Activated CD4-positive, CD25-positive, alpha-beta regulatory T cell treated with anti-CD3 and anti-CD28 coated beads, Interleukin-2, amount 50 U/mL, for 24 hours (primary cell): ENCODE measurements around the gene DBH.
"Not testable (repeated sequence)": the region's sequence is repeated elsewhere in the genome, so short reads cannot be mapped to it uniquely, and the experiment has no call there.

Experiments
- ATAC-seq, 2 donors: fragments of 150-1000 bp; cut with Tn5 transposase; one replicate each; pipeline ENCODE4 v1.10.0; 2021; ENCODE audit warnings: mild to moderate bottlenecking in 1 of 2, moderate library complexity in 1 of 2

Gene DBH

GRCh38 chr9:133604856-133605255 lies 31.3 kb upstream of the DBH start:
- ATAC-seq: no peak

GRCh38 chr9:133605446-133605845 lies 30.7 kb upstream of the DBH start:
- no peak for ATAC-seq

GRCh38 chr9:133605856-133606707 lies 30.1 kb upstream of the DBH start:
- no peak for ATAC-seq

DNA sequence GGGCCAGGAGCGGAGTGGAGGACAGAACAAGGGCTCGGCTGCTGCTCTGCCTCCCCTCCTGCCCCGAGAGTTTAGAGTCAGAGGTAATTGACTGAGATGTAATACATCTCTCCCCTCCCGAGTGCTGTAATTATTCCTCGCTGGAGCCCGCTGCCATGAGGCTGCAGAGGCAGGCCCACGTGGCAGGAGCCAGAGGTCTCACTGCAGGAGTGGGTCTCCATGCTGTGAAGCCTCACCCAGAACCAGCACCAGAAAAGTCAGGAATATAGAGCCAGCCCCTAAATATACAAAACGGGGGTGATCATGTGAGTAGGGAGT lies 29.5 kb upstream of the DBH start:
- ATAC-seq: no peak

- ATAC-seq: no peak
Measured at GRCh38 chr9:133607381-133607780, 28.8 kb upstream of the DBH start.

- ATAC-seq: no peak
Measured at GRCh38 chr9:133607976-133608375, 28.2 kb upstream of the DBH start.

DNA sequence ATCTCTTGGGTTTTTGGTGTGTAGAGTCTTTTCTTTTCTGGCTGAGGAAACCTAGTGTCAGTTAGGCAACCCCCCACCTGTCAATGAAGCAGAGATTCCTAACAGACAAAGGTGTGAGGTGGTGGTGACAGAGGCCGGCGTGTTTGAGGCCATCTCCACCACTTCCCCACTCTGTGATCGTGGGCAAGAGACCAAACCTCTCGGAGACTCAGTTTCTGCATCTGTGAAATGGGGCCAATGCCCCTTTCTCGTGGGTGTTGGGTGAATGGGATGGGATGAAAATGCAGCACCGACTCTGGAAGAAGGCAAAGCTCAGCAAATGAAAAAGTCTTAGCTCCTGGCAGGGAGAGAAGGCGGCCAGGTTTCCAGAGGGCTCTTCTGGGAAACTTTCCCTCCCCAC lies 27.8 kb upstream of the DBH start:
- no peak for ATAC-seq

DNA sequence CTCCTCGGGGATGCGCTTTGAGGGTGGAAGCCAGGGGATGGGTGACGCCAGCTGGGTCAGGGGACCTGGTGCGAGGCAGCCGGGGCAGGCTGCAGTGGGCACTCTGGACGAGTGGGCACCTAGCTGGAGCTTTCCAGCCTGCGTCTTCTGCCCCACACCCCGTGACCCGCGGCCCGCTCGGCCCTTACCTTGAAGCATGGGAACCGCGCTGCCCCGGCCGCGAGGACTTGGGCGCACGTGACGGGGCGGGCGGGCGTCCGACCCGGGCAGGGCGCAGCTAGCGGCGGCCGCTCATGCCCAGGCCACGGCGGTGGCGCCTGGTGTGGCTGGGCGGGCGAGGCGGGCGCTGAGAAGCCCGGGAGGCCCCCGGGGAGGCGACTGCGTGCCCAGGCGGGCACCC lies 27.3 kb upstream of the DBH start:
- ATAC-seq: no peak

DNA sequence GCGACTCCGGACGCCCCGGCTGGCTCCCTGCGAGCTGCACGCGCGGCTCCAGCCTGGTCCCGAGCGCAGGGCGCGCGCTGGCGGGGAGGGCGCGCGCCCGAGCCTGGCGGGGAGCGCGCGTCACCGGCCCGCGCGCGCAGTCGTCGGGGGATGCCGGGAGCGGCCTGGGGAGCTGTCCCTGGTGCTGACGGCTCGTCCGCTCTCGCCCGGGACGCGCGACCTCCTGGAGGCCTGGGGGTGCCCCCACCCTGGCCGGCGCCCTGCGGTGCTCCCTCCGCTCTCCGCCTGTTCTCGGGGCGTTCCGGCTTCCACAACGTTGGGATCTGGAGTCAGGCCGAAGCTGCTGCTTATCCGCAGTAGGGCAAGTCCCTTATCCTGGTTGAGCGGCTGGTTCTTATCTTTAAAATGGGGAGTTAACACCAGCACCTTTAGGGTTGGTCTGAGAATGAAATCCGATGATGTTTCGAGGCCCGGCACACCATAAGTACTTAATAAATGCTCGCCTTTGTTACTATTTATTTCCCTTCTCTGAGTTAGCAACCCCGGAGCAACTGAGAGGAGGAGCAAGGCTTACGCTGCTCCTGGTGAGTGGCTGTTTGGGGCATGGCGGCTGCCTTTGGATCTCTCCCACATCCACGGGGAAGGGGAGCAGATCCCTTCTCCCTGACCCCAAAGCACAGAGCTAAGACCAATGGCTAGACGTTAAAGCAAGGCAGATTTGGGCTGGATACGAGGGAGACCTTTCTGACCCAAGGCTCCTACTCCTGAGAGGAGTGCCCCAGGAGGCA lies 26.7 kb upstream of the DBH start, which contains the start of gene FAM163B:
TSS of gene FAM163B (minus strand) at position 79 of the 788 bp plus-strand sequence. CDS start 29,166 bp downstream, outside the sequence.
- peak; percentile 24 to 28 for ATAC-seq

DNA sequence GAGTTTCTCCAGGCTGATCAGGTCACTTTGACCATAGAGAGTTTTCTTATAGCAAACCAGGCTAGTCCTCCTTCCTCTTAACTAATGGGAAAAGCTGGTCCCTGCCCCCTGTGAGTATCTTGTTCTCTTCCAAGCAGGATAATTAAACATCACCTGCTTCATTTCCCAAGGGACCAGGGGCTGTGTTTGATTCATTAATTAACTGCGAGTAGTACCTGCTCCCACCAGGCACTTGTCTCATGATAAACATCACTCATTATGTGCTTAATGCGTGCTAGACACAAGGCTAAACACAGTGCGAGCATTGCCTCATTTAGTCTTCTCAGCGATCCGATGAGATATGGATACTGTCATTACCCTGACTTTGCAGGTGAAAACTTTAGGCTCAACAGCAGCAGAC lies 25.3 kb upstream of the DBH start:
- no peak for ATAC-seq

- no peak for ATAC-seq
Measured at GRCh38 chr9:133612051-133612450, 24.1 kb upstream of the DBH start.

DNA sequence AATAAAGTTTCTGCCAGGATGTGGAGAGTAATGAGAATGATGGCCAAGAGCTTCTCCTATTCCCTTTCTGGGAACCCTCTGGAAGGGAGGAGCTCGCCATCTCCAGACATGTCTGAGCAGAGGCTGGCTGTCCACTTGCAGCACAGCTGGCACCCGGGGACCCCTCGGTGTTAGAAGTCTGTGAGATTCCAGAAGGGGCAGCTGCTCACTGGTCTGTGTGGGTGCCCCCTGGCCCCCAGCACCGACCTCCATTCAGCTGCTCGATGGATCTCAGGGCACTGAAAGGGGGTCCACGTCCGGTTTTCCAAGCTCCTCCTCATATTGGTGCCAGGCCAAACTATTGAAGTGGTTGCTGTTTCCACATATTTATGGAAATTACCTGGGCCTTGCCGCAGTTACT lies 23.3 kb upstream of the DBH start:
- no peak for ATAC-seq

- ATAC-seq: no peak
Measured at GRCh38 chr9:133613432-133613831, 22.7 kb upstream of the DBH start.

DNA sequence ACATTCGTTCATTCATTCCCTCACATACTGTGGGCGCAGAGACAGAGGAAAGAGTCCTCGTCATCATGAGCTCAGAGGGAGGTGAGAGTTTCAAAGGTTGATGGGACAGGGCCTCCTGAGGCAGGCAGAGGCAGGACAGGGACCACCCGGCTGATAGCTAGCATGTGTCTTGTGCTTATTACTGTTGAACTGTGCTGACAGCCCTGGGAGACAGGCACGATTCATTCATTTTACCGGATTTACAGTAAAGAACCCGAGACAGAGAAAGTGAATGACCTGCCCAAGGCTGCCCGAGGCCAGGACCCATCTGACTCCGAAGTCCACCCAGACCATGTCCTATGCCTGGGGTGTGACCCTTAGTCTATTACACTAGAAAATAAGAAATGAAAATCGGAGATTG lies 22.1 kb upstream of the DBH start:
- ATAC-seq: no peak

DNA sequence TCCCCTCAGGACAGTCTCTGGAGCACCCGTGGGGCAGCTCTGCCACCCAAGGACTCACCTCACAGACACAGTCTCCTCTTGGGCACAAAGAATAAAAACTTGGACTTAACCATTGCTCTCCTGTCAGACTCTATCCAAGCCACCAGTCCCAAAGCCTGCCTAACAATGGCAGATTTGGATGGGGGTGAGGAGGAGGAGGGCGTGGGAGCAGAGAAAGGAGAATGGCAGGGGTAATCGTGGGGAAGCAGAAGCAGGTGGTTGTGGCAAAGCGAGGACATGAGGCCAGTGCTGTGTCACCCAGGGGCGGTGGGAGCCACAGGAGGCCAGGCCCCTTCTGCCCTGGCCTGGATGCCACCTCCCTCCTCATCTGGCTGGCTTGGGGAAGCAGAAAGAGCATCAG lies 21.5 kb upstream of the DBH start:
- ATAC-seq: no peak

GRCh38 chr9:133615186-133615585 lies 21.0 kb upstream of the DBH start:
- ATAC-seq: no peak

- no peak for ATAC-seq
Measured at GRCh38 chr9:133615606-133616188, 20.5 kb upstream of the DBH start.

- no peak for ATAC-seq
Measured at GRCh38 chr9:133616643-133617405, 19.3 kb upstream of the DBH start.

DNA sequence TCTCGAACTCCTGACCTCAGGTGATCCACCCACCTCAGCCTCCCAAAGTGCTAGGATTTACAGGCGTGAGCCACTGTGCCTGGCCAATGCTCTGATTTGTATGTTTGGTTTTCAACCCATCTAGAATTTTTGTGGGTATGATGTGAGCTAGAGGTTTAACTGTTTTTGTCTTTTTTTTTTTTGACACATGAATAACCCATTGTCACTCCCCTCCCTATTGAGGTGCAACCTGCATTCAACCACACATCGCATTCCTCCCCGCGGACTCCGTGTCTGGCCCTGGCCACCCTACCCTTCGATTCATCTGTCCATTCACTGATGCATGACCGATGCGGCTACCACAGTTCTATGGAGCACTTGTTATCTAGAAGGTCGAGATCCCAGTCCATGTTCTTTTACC lies 17.4 kb upstream of the DBH start:
- no peak for ATAC-seq

- no peak for ATAC-seq
Measured at GRCh38 chr9:133619791-133620190, 16.4 kb upstream of the DBH start.

DNA sequence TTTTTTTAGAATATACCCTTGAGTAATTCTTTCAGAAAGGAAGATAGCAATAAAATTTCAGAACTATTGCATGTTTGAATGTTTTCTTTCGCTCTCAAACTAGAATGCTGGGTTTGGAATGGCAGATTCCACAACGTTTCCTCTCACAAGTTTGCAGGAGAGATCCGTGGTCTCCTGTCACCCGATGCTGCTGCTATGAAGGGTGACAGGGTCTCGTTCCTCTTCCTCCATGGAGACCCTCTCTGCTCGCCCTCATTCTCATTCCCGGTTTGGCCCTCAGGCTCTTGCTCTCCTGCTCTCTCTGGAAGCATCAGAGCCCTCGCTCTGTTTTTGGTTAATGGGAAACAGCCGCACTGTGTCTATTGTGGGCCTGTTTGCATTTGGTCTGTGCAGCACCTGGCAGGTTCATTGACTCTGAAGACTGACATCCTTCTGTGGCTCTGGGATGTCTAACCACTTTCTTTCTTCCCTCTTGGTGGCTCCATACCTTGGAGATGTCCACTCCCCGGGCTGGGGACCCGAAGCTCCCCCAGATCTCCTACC lies 14.4 kb upstream of the DBH start:
- ATAC-seq: no peak

- ATAC-seq: no peak
Measured at GRCh38 chr9:133622555-133622954, 13.6 kb upstream of the DBH start.

- ATAC-seq: not testable (repeated sequence)
Measured at GRCh38 chr9:133626008-133626407, 10.2 kb upstream of the DBH start.
